Calu3 (cell line): Measurements from ENCODE around the gene SLC50A1. TPM values are rescaled to one million over a fixed set of nuclear protein-coding genes. Genes with fewer than 3 reads are reported as not detected.

ENCODE experiments used
- BruUV-seq: library from RNA; stranded (reverse); fragments of 400-500 nt; replicated peaks from 2 replicates; lab custom pipeline; 2021; lab: Mats Ljungman, UMichigan
- CTCF ChIA-PET: fragments of 300-600 bp; sonication (Branson Sonifier 250); formaldehyde crosslinking; loops from one replicate; lab custom pipeline; 2022; ENCODE audit warnings: antibody characterized with exemption; lab: Charles Lee
- DNase-seq: peaks from one replicate; pipeline ENCODE4 v3.0.0; 2022
- H3K27ac Mint-ChIP-seq: one replicate; pipeline ENCODE4 v1.8.0; 2022; ENCODE audit warnings: mixed read lengths; ENCODE audit not compliant: unreplicated experiment
- H3K27me3 Mint-ChIP-seq: one replicate; pipeline ENCODE4 v1.8.0; 2022; ENCODE audit warnings: mixed read lengths; ENCODE audit not compliant: unreplicated experiment
- H3K36me3 Mint-ChIP-seq: one replicate; pipeline ENCODE4 v1.8.0; 2022; ENCODE audit warnings: mild to moderate bottlenecking, moderate library complexity, mixed read lengths; ENCODE audit not compliant: insufficient read depth, unreplicated experiment
- H3K4me1 Mint-ChIP-seq: one replicate; pipeline ENCODE4 v1.8.0; 2022; ENCODE audit warnings: mild to moderate bottlenecking, low read depth, mixed read lengths; ENCODE audit not compliant: unreplicated experiment
- H3K4me3 Mint-ChIP-seq: one replicate; pipeline ENCODE4 v1.8.0; 2022; ENCODE audit warnings: mild to moderate bottlenecking, low read depth, moderate library complexity, mixed read lengths; ENCODE audit not compliant: unreplicated experiment
- H3K9me3 Mint-ChIP-seq: one replicate; pipeline ENCODE4 v1.8.0; 2022; ENCODE audit warnings: low read depth, mixed read lengths; ENCODE audit not compliant: unreplicated experiment
- CTCF ChIP-seq: fragments of 200-600 bp; IDR thresholded peaks from one replicate; pipeline ENCODE4 v1.8.0; 2022; ENCODE audit warnings: antibody characterized with exemption; ENCODE audit not compliant: unreplicated experiment
- intact Hi-C: fragments of 100-400 bp; cut with micrococcal nuclease; formaldehyde crosslinking; loops from one replicate; pipeline ENCODE4 v1.10.0; 2022; ENCODE audit not compliant: unreplicated experiment
- total RNA-seq: library from RNA; stranded (reverse); gene quantifications from 2 replicates; pipeline ENCODE4 v1.2.3, GENCODE V29; 2022

SLC50A1 gene
- total RNA-seq, 1 experiment from 2014 or later = 68.5 TPM

DNA sequence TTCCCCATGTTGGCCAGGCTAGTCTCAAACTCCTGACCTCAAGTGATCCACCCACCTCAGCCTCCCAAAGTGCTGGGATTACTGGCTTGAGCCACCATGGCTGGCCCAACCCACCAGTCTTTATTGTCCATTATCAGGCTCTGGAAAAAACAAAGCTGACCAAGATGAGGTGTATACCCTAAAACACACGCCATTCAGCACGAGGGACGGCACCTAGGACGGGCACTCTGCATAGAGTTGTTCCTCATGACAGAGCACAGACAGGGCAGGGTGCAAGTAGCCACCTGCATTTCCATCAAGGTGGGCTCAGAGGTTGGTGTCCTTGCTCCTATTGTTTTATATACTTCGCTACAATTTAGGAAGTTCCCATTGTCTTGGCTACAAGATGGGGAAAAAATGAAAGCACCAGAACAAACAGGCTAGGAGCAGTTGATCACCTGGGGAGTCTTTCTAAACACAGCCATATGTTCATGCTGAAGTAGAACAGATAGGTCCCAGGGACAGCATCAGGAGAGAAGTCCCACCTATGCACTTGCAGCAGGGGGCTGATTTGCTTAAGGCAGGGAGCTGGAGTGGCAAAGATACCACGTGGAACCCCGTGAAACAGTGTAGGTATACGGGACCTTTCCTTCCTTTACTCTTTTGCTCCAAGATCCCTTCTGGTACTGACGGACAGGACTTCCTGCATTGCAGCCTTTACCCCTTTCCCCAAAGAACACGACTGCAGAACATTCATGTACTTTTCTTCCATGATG is 33.0 kb downstream of the SLC50A1 start:
- BruUV-seq = no TSS peak
- Mint-ChIP-seq H3K9me3 (no peaks in the 10 kb centered on the region), H3K36me3 (peaks cover 44% of the 10 kb centered on the region), H3K27ac (no peak overlapping the region), H3K4me3 (no peak overlapping the region), H3K27me3 (peaks cover 4% of the 10 kb centered on the region), H3K4me1 (peaks cover 17% of the 10 kb centered on the region)
- no peak for TF ChIP-seq CTCF
- intact Hi-C loops = loop anchor here (1.0 to 5.0 kb wide), 2 partner anchors 41 to 74 kb away; partner anchors contain the start of gene EFNA1
- CTCF ChIA-PET = interaction anchor here (1.3 to 3.5 kb wide), 9 partner anchors 18 to 83 kb away, joined by 5 to 68 read pairs (median 8); partner anchors contain the start of gene EFNA1
- no peak for DNase-seq

GRCh38 chr1:155169541-155169940 is 33.9 kb downstream of the SLC50A1 start:
- no peaks in the 10 kb centered on the region for H3K9me3 Mint-ChIP-seq
- peaks cover 25% of the 10 kb centered on the region for H3K4me1 Mint-ChIP-seq
- CTCF ChIA-PET = interaction anchor here (0.7 to 3.5 kb wide), 3 partner anchors 53 to 569 kb away, joined by 4 to 68 read pairs (median 10); no protein-coding TSS in a partner anchor
- no TSS peak for BruUV-seq
- H3K36me3 Mint-ChIP-seq = peaks cover 50% of the 10 kb centered on the region
- no peak overlapping the region for H3K27ac Mint-ChIP-seq
- H3K4me3 Mint-ChIP-seq = no peak overlapping the region
- H3K27me3 Mint-ChIP-seq = peaks cover 13% of the 10 kb centered on the region
- TF ChIP-seq CTCF = no peak
- DNase-seq = no peak
- intact Hi-C loops = loop anchor here (5.0 kb wide), 1 partner anchor 42 kb away; the partner anchor contains the start of gene EFNA1

DNA sequence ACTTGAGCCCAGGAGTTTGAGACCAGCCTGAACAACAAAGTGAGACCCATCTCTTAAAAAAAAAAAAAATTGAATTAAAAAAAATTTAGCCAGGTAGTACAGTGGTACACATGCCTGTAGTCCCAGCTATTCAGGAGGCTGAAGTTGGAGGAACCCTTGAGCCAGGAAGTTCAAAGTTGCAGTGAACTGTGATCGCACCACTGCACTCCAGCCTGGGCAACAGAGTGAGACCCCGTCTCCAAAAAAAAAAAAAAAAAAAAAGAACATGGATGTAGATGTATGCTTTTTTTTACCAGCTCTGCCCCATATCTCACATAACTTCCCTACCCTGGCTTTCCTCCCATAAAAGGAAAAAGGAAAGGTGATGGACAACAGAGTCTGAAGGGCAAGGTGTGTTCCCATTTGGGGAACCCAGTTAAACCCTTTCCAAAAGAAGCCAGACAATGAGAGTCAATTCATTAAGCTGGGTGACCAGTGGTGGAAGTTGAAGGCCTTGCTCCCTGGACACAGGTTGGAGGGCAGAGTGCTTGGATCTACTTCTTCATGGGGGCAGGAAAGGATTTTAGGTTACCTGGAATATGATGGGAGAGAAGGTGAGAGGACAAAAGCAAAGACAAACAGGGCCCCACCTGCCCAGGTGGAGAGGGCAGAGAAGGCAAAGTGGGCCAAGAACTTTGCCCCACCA is 34.6 kb downstream of the SLC50A1 start:
- Mint-ChIP-seq H3K36me3 (peaks cover 50% of the 10 kb centered on the region), H3K27ac (no peak overlapping the region), H3K4me1 (peaks cover 25% of the 10 kb centered on the region), H3K27me3 (peaks cover 20% of the 10 kb centered on the region), H3K4me3 (no peak overlapping the region), H3K9me3 (no peaks in the 10 kb centered on the region)
- no peak for TF ChIP-seq CTCF
- intact Hi-C loops = no loop called here
- CTCF ChIA-PET = interaction anchor here (0.7 to 3.5 kb wide), 4 partner anchors 45 to 569 kb away, joined by 3 to 68 read pairs (median 7); no protein-coding TSS in a partner anchor
- TSS peak; percentile 7 for BruUV-seq
- DNase-seq = no peak

DNA sequence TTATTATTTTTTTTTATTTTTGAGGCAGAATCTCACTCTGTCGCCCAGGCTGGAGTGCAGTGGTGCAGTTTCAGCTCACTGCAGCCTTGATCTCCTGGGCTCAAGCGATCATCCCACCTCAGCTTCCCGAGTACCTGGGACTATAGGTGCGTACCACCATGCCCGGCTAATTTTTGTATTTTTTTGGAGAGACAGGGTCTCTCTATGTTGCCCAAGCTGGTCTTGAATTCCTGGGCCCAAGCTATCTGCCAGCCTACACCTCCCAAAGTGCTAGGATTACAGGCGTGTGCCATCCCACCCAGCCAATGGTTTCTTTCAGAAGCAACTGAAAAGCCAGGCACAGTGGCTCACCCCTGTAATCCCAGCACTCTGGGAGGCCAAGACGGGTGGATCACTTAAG is 35.2 kb downstream of the SLC50A1 start:
- intact Hi-C loops = no loop called here
- H3K9me3 Mint-ChIP-seq = no peaks in the 10 kb centered on the region
- no peak for TF ChIP-seq CTCF
- CTCF ChIA-PET = interaction anchor here (0.7 kb wide), 3 partner anchors 46 to 79 kb away, joined by 3 to 4 read pairs (median 3); no protein-coding TSS in a partner anchor
- H3K27me3 Mint-ChIP-seq = peaks cover 21% of the 10 kb centered on the region
- no peak overlapping the region for H3K4me3 Mint-ChIP-seq
- no peak for DNase-seq
- peaks cover 50% of the 10 kb centered on the region for H3K36me3 Mint-ChIP-seq
- H3K4me1 Mint-ChIP-seq = peaks cover 25% of the 10 kb centered on the region
- BruUV-seq = no TSS peak
- no peak overlapping the region for H3K27ac Mint-ChIP-seq
